Mucosa of descending colon (tissue), 3 donors: ENCODE results near the gene PHACTR1. TPM values are rescaled to one million over a fixed set of nuclear protein-coding genes. Genes with fewer than 3 reads are reported as not detected.
A peak's percentile ranks its signal among the peaks of the same experiment; 100 is the strongest.

Experiments
- ATAC-seq: fragments of 200-7000 bp; cut with Tn5 transposase; one replicate; pipeline ENCODE4 v1.9.1; 2020; ENCODE audit warnings: mild to moderate bottlenecking, moderate library complexity
- DNase-seq, 3 donors: peaks; one replicate each; pipeline ENCODE4 v3.0.0-alpha.2; 2020
- H3K36me3 ChIP-seq: fragments of 200-600 bp; one replicate; pipeline ENCODE4 v1.8.0; 2021; ENCODE audit warnings: low read depth, mild to moderate bottlenecking
- H3K4me1 ChIP-seq: fragments of 200-600 bp; one replicate; pipeline ENCODE4 v1.8.0; 2021; ENCODE audit warnings: low read depth, mild to moderate bottlenecking
- H3K4me3 ChIP-seq: fragments of 200-600 bp; one replicate; pipeline ENCODE4 v1.8.0; 2021; ENCODE audit warnings: mild to moderate bottlenecking
- H3K9me3 ChIP-seq: fragments of 200-600 bp; one replicate; pipeline ENCODE4 v1.8.0; 2021; ENCODE audit warnings: mild to moderate bottlenecking
- CTCF ChIP-seq: fragments of 200-600 bp; IDR thresholded peaks from one replicate; pipeline ENCODE4 v1.8.0; 2022; ENCODE audit warnings: antibody characterized with exemption, mild to moderate bottlenecking
- intact Hi-C, 2 donors: fragments of 100-400 bp; cut with DNase I in 1 of 2; cut with micrococcal nuclease in 1 of 2; formaldehyde crosslinking; loops; one replicate each; pipeline versions ENCODE4 v1.11.0 to v1.11.1; 2022; cut with DNase I, micrococcal nuclease
- total RNA-seq, 3 donors: library from RNA; stranded (reverse); fragmentation: NEBNext Ultra II Directional in 2 of 3; extraction: Animal tissue kit (Norgen Biotek cat#: 25700) in 2 of 3; gene quantifications; one replicate each; pipeline versions ENCODE4 v1.2.1 to v1.2.4, GENCODE V29; 2021 to 2023
- donor health status: DM: no; HTN: no; CAD: no; lungs with moderate emphysema.
- donor health status: DM: no; HTN: no; CAD: no.
- donor health status: DM: no; HTN: yes; CAD: no.

The PHACTR1 gene
- total RNA-seq, 3 donors from 2014 or later: 2.7 to 4.7 (median 3.1) TPM

DNA sequence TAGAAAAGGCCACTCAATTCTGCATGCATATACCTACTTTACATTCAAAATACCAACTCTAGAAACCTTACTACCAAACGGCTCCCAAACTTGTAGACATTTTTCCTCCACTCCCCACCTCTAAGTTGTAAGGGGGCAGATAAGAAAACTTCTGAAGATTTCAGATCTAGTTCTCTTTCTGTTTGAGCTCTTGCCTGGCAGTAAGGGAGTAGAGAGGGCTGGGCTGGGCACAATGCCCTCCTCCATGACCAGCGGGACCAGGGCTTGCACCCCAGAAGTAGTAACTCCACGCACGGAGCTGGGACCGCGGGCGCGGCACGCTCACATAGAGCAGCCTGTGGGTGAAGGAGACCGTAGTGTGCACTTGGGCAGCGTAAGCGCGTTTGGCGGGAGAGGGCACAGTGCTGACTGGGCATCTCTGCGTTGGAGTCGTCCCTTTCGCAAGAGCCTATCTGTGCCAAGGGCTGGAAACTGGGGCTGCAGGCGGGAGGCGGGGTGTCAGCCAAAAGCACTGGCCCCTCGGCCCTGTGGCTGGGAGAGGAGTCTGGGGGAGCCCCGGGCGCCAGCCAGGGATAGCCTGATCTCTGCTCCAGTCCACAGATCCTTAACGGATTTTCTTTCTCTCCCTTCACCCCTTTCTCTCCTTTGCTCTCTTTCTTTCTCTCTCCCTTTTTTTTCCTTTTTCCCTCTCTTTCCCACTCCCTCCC lies 32.4 kb downstream of the PHACTR1 start:
- intact Hi-C loops: no loop called here
- Histone ChIP-seq H3K36me3 (no peaks in the 10 kb centered on the region), H3K4me1 (no peaks in the 10 kb centered on the region), H3K9me3 (no peaks in the 10 kb centered on the region), H3K4me3 (no peak overlapping the region)
- DNase-seq: peak in 1 of 3 donors; percentile 25
- no peak for ATAC-seq
- TF ChIP-seq CTCF: no peak

DNA sequence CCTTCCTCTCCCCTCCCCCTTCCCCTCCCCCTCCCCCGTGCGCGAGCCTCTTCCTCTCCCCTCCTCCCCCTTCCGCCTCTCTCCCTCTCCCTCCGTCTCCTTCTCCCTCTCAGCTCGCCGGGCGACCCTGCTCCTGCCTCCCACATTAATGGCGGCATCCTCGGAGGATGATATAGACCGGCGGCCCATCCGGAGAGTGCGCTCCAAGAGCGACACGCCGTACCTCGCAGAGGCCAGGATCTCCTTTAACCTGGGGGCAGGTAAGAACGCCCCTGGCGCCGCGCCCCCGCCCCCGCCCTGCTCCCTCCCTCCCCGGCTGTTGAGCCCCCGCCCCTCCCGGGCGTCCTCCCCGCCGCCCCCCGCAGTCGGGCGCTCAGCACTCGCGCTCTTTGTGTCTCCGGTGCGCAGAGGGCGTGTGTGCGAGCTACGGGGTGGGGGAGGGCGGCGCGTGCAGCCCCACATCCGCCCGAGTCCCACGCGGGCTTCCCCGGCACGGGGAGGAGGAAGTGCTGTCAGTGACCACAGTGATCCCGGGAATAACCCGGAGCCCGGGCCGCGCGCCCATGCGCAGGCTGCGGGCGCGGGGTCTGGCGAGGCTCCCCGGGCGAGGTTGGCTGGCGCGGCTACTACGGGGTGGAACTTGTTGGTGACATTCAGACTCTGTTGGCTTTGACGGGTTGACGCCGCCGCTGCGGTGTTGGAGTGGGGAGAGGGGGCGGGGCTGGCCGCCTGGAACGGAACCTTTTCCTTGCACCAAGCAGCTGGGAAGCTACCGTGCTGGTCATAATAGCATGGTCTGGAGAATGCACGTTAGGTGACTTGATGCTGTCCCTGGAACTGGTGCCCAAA lies 33.2 kb downstream of the PHACTR1 start:
- Histone ChIP-seq H3K36me3 (no peaks in the 10 kb centered on the region), H3K4me1 (no peaks in the 10 kb centered on the region), H3K9me3 (no peaks in the 10 kb centered on the region), H3K4me3 (no peak overlapping the region)
- intact Hi-C loops: no loop called here
- DNase-seq: peak in 1 of 3 donors; percentile 37
- no peak for ATAC-seq
- no peak for TF ChIP-seq CTCF

GRCh38 chr6:12750416-12750815 lies 33.8 kb downstream of the PHACTR1 start:
- TF ChIP-seq CTCF: no peak

GRCh38 chr6:12751694-12752325 lies 35.2 kb downstream of the PHACTR1 start:
- no peak for TF ChIP-seq CTCF
- no peaks in the 10 kb centered on the region for H3K36me3 ChIP-seq
- H3K4me1 ChIP-seq: no peaks in the 10 kb centered on the region
- H3K9me3 ChIP-seq: no peaks in the 10 kb centered on the region
- no peak overlapping the region for H3K4me3 ChIP-seq
- ATAC-seq (peak; percentile 47), DNase-seq (peak in 2 of 3 donors; percentile 59 to 79)
- intact Hi-C loops: no loop called here

More at GRCh38 chr6:12750416-12750815, 33.8 kb downstream of the PHACTR1 start:
- no peak for ATAC-seq
- Histone ChIP-seq H3K9me3 (no peaks in the 10 kb centered on the region), H3K36me3 (no peaks in the 10 kb centered on the region), H3K4me3 (no peak overlapping the region), H3K4me1 (no peaks in the 10 kb centered on the region)
- intact Hi-C loops: no loop called here
- no peak for DNase-seq

DNA sequence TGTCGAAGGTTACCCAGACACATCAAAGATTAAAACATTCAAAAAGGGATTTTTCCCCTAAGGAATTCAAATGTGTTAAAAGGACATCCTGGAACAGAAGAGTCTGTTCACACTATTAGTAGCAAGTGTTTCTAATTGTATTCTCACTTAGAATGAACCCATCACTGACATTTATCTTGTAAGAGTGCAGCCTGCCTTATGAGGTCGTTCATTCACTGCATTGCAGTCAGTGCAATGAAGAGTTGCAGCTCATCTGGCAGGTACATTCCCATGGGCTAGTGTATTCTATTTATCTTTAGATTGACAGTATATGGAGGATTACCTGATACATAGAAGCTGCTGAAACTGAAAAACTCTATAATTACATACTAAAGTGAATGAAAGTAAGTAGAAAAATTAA lies 36.5 kb downstream of the PHACTR1 start:
- TF ChIP-seq CTCF: no peak
- intact Hi-C loops: no loop called here
- ATAC-seq (no peak), DNase-seq (no peak)
- H3K4me3 ChIP-seq: no peak overlapping the region
- H3K36me3 ChIP-seq: no peaks in the 10 kb centered on the region
- H3K4me1 ChIP-seq: no peaks in the 10 kb centered on the region
- no peaks in the 10 kb centered on the region for H3K9me3 ChIP-seq
